A549 (cell line): Measurements from ENCODE around the gene NBEAL1.

Experiments used
- EHMT2 ChIP-seq: fragments of 200-600 bp; sonication (generic); IDR thresholded peaks from 2 replicates; pipeline ENCODE4 v1.6.1; 2016; ENCODE audit warnings: antibody characterized with exemption, low read depth, mild to moderate bottlenecking, moderate library complexity
- ESRRA ChIP-seq: fragments of 150-350 bp; IDR thresholded peaks from 2 replicates; pipeline ENCODE4 v1.6.1; 2014; ENCODE audit warnings: mild to moderate bottlenecking, low read length, borderline replicate concordance
- HOXB13 ChIP-seq: fragments of 250-450 bp; sonication (Bioruptor Pico); IDR thresholded peaks from 2 replicates; pipeline ENCODE4 v1.5.0; 2020; ENCODE audit warnings: low read depth, mild to moderate bottlenecking, moderate library complexity
- MAFK ChIP-seq: fragments of 450-650 bp; IDR thresholded peaks from 2 replicates; pipeline ENCODE4 v1.6.1; 2014; ENCODE audit not compliant: partially characterized antibody
- MAZ ChIP-seq: fragments of 150-350 bp; IDR thresholded peaks from 2 replicates; pipeline ENCODE4 v1.6.1; 2014; ENCODE audit warnings: antibody characterized with exemption, low read depth, low read length, borderline replicate concordance
- PHF8 ChIP-seq: fragments of 200-600 bp; sonication (generic); IDR thresholded peaks from 2 replicates; pipeline ENCODE4 v1.6.1; 2016; ENCODE audit warnings: low read depth, mild to moderate bottlenecking, antibody characterized with exemption, moderate library complexity, borderline replicate concordance
- RARB ChIP-seq: fragments of 250-450 bp; sonication (Bioruptor Pico); IDR thresholded peaks from 2 replicates; pipeline ENCODE4 v1.8.0; 2021; ENCODE audit warnings: mild to moderate bottlenecking, moderate library complexity
- SREBF2 ChIP-seq: fragments of 450-650 bp; IDR thresholded peaks from 2 replicates; pipeline ENCODE4 v1.6.1; 2014; ENCODE audit warnings: mild to moderate bottlenecking, moderate library complexity
- ZFP36 ChIP-seq: fragments of 450-650 bp; IDR thresholded peaks from 2 replicates; pipeline ENCODE4 v1.6.1; 2014; ENCODE audit warnings: borderline replicate concordance; ENCODE audit not compliant: partially characterized antibody
- TF ChIP-seq, protein P1 (sequence below): fragments of >200 bp; sonication (Bioruptor Twin); formaldehyde crosslinking; IDR thresholded peaks from 3 replicates; pipeline ENCODE4 v1.5.1; 2016
- TF ChIP-seq, protein P2 (sequence below): fragments of 250-450 bp; sonication (Bioruptor Pico); IDR thresholded peaks from 2 replicates; pipeline ENCODE4 v1.5.0; 2021; ENCODE audit warnings: mild to moderate bottlenecking, moderate library complexity, borderline replicate concordance
- TF ChIP-seq, protein P3 (sequence below): fragments of 150-350 bp; IDR thresholded peaks from 2 replicates; pipeline ENCODE4 v1.6.1; 2014; ENCODE audit warnings: low read depth, mild to moderate bottlenecking, low read length
- TF ChIP-seq, protein P4 (sequence below): IDR thresholded peaks from 2 replicates; pipeline ENCODE4 v1.6.1; 2012
- TF ChIP-seq, protein P5 (sequence below): fragments of 200-600 bp; sonication (generic); IDR thresholded peaks from 2 replicates; pipeline ENCODE4 v1.6.1; 2016; ENCODE audit warnings: antibody characterized with exemption, mild to moderate bottlenecking, moderate library complexity

DNA sequence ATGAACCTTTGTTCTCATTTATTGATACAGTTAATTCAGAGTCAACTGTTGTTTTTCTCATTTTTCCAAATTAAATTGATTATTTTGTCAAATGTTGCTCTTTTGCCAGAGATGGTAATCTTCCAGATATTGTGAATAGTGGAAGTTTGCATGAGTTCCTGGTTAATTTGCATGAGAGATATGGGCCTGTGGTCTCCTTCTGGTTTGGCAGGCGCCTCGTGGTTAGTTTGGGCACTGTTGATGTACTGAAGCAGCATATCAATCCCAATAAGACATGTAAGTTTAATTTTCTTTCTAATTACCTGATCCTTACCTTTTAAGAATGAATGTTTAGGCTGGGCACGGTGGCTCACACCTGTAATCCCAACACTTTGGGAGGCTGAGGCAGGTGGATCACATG, 232.0 kb downstream of the NBEAL1 start:
- TF ChIP-seq, protein P1, sequence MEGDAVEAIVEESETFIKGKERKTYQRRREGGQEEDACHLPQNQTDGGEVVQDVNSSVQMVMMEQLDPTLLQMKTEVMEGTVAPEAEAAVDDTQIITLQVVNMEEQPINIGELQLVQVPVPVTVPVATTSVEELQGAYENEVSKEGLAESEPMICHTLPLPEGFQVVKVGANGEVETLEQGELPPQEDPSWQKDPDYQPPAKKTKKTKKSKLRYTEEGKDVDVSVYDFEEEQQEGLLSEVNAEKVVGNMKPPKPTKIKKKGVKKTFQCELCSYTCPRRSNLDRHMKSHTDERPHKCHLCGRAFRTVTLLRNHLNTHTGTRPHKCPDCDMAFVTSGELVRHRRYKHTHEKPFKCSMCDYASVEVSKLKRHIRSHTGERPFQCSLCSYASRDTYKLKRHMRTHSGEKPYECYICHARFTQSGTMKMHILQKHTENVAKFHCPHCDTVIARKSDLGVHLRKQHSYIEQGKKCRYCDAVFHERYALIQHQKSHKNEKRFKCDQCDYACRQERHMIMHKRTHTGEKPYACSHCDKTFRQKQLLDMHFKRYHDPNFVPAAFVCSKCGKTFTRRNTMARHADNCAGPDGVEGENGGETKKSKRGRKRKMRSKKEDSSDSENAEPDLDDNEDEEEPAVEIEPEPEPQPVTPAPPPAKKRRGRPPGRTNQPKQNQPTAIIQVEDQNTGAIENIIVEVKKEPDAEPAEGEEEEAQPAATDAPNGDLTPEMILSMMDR: no peak
- TF ChIP-seq, protein P2, sequence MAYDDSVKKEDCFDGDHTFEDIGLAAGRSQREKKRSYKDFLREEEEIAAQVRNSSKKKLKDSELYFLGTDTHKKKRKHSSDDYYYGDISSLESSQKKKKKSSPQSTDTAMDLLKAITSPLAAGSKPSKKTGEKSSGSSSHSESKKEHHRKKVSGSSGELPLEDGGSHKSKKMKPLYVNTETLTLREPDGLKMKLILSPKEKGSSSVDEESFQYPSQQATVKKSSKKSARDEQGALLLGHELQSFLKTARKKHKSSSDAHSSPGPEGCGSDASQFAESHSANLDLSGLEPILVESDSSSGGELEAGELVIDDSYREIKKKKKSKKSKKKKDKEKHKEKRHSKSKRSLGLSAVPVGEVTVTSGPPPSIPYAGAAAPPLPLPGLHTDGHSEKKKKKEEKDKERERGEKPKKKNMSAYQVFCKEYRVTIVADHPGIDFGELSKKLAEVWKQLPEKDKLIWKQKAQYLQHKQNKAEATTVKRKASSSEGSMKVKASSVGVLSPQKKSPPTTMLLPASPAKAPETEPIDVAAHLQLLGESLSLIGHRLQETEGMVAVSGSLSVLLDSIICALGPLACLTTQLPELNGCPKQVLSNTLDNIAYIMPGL (CRISPR knock-in tag): no peak
- TF ChIP-seq RARB (CRISPR knock-in tag): no peak
- TF ChIP-seq, protein P3, sequence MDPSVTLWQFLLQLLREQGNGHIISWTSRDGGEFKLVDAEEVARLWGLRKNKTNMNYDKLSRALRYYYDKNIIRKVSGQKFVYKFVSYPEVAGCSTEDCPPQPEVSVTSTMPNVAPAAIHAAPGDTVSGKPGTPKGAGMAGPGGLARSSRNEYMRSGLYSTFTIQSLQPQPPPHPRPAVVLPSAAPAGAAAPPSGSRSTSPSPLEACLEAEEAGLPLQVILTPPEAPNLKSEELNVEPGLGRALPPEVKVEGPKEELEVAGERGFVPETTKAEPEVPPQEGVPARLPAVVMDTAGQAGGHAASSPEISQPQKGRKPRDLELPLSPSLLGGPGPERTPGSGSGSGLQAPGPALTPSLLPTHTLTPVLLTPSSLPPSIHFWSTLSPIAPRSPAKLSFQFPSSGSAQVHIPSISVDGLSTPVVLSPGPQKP: no peak
- TF ChIP-seq ESRRA: no peak
- no peak for TF ChIP-seq PHF8
- no peak for TF ChIP-seq EHMT2
- TF ChIP-seq, protein P4, sequence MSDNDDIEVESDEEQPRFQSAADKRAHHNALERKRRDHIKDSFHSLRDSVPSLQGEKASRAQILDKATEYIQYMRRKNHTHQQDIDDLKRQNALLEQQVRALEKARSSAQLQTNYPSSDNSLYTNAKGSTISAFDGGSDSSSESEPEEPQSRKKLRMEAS: no peak
- no peak for TF ChIP-seq MAFK
- TF ChIP-seq ZFP36: no peak
- TF ChIP-seq SREBF2: no peak
- TF ChIP-seq MAZ: no peak
- no peak for TF ChIP-seq HOXB13 (CRISPR knock-in tag)
- TF ChIP-seq, protein P5, sequence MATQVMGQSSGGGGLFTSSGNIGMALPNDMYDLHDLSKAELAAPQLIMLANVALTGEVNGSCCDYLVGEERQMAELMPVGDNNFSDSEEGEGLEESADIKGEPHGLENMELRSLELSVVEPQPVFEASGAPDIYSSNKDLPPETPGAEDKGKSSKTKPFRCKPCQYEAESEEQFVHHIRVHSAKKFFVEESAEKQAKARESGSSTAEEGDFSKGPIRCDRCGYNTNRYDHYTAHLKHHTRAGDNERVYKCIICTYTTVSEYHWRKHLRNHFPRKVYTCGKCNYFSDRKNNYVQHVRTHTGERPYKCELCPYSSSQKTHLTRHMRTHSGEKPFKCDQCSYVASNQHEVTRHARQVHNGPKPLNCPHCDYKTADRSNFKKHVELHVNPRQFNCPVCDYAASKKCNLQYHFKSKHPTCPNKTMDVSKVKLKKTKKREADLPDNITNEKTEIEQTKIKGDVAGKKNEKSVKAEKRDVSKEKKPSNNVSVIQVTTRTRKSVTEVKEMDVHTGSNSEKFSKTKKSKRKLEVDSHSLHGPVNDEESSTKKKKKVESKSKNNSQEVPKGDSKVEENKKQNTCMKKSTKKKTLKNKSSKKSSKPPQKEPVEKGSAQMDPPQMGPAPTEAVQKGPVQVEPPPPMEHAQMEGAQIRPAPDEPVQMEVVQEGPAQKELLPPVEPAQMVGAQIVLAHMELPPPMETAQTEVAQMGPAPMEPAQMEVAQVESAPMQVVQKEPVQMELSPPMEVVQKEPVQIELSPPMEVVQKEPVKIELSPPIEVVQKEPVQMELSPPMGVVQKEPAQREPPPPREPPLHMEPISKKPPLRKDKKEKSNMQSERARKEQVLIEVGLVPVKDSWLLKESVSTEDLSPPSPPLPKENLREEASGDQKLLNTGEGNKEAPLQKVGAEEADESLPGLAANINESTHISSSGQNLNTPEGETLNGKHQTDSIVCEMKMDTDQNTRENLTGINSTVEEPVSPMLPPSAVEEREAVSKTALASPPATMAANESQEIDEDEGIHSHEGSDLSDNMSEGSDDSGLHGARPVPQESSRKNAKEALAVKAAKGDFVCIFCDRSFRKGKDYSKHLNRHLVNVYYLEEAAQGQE: no peak
